Purkinje cell (primary cell): Measurements from ENCODE around the gene TFEB. TPM values are rescaled to one million over a fixed set of nuclear protein-coding genes. Genes with fewer than 3 reads are reported as not detected.

Source experiments
- polyA plus RNA-seq: library from polyadenylated mRNA; unstranded; fragments of >200 nt; fragmentation: Nextera tagmentation; gene quantifications from 2 replicates; pipeline ENCODE4 v1.2.1, GENCODE V29; 2014

Gene TFEB
- not detected in 2 replicates for polyA plus RNA-seq

DNA sequence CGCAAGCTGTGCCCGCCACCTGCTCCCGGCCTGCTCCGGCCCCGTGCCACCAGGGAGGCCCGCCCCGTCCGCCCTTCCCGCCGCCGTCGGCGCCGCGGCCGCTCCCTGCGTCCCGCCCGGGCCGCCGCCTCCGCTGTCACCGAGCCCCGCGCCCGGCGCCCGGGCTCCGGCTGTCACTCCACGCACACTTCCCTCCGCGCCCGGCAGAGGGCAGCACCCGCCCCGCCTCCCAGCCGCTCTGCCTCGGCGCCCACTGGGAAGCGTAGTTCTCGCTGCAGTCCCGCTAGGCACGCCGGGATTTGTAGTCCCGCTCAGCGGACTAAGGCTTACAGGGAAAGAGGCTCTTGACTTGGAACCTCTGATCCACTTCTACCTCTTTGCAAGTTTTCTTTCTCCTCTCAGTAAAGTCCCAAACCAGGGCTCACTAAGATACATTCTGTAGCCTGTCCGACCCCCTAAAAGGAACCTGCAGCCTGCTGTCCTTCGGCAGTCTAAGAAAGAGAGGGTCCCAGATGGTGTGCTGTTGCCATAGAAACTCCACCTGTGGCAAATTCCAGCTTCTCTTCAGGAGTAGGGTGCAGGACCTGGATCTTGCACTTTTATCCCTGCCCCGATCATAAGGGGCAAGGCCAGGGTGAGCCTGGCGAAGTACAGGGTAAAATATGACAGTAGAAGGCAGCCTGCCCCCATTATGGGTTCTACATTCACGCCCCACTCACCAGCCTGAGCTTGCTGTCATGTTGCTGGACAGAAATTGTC is at the start of gene TFEB:
Gene TFEB (minus strand): TSS at position 182 of the 759 bp plus-strand sequence. CDS start 44,395 bp downstream, outside the sequence.

DNA sequence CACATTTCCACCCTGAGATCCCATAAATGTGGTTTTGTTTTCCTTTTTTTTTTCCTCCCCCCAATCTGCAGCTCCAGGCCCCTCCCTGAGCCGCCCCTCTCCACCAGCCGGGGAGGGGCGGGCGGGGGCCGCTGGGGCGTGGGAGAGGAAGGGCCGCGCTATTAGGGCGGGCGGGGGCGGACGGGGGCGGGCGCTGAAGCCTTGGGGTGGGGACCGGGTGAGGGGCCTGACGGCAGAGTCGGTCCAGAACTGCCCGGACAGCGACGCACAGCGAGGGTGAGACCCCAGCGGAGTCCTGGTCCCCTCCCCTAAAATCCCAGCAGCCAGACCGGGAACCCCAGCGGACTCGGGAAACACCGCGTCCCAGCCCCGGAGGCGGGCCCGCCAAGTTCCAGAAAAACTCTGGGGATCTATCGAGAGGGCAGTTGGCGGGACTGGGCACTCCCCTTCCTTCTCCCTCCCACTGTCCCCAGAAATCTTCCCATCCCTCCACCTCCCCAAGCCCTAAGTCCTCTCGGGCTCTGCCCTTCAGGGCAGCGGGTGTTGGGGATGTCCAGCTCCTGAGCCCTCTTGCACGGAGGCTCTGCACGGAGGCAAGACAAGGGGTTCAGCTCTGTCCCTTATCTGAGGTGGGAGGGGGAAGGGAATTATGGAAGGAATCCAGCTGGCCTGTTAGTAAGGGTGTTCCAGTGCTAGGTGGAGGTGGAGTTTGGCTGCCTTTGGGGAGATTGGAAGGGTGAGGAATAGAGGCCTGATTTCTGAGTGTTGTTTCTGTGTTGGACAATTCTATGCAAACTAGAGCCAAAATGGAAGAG is 45.4 kb upstream of the TFEB start, which contains the start of gene PRICKLE4:
Gene PRICKLE4 (plus strand): TSS at position 232 of the 815 bp plus-strand sequence. CDS start 2,692 bp downstream, outside the sequence.

DNA sequence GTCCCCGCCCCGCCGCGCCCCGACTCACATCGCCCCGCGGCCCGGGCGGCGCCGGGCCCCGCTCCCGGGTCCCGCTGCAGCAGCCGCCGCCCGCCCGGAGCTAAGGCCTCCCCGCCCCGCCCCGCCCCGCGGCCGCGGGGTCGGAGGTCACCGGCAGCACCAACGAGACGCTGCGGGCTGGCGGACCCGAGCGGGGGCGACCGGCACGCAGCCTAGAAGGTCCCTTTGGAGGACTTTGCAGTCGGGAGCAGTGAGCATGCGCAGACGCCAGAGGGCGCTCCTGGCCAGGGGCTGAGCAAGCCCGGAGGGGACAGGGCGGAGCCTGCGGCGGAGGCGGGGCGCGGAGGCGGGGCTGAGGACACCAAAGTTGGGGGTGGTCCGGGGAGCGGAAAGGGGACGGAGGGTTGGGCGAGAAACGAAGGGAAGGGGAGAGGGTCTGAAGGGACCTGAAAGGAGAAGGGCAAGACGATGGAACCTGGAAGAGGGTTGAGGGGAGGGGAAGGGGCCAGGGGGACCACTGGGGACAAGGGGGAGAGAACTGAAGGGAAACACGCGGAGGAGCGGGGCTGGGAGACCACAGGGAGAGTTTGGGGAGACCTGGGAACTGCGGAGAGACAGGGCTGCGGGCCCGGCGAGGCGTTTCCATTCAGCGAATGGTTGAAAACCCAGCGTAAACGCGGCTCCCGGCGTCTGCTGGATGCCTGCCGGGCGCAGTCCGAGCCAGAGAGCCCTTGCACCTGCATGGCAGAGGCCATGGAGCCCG is 44.6 kb upstream of the TFEB start, which contains the start of gene FRS3:
Gene FRS3 (minus strand): TSS at position 113 of the 763 bp plus-strand sequence. CDS start 2,913 bp downstream, outside the sequence.

DNA sequence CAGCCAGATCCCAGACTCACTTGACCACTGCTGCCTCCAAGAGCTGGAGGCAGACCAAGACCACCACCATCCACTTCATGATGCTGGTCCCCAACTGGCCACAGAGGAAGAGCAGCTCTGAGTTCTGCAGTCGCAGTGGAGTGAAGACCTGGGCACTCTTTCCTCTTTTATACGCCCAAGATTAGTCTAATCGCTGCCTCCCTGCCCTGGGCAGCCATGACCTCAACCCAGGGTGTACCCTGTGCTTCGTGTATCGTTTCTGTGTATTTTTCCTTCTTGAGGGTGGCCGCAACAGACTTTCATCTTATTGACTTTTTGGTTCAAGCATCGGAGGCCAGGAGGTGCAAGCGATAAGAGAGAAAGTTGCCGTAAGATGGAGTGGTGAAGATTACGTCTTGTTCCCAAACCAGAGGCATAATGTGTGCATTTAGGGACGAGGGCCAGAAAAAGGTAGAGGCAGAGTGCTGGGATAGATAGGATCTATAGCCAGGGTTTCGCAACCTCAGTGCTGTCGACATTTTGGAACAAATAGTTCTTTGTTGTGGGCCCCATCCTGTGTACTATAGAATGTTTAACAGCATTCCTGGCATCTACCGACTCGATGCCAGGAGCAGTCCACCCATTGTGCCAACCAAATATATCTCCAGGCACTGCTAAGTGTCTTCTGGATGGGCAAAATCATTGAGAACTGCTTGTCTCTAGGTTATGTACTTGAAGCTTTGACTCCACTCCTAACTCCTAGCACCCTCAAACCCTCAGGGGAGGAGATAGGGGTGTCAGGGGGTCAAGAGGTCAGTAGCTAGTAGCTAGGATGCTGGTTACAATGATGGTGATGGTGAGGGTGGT is 12.1 kb upstream of the TFEB start, which contains the start of gene PGC:
Gene PGC (minus strand): TSS at position 142 of the 846 bp plus-strand sequence. CDS start 63 bp downstream, at position 79.

DNA sequence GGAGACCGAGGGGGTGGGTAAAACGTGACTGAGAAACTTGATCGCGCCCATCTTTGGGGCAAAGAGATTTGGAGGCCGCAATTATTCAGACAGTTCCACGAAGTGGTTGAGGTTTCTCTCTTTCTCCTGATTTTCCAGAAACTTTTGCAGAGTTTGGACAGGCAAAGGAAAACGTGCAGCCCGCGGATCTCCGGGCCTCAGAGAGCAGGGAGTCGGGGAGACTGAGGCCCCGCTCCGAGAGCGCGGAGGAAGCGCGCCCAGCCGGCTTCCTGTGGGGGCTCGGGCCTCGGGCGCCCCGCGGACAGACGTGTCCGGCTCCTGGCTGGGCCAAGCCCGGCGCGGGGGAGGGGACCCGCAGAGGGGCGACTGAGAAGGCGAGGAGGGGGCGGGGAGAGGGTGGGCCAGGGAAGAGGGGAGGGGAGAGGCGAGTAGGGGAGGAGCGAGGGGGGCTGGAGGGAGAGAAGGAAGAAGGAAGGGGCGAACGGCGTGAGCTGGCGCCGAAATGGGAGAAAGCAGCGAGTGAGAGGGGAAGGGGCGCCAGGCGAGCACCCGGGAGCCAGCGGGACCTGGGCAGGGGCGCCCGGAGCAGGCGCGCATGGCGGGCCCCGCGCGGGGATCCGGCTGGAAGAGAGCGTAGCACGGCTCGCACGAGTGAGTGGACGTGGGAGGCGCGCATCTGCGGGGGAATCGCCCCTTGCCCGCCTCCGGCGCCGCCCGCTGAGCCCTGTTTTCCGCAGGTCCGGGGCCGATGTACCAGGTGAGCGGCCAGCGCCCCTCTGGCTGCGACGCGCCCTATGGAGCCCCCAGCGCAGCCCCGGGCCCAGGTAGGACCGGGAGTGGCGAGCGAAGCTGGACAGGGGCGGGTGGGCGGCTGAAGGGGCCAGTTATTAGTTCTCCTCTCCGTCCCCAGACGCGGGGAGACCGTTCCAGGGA is 97.1 kb downstream of the TFEB start, which contains the start of gene MDFI:
Gene MDFI (plus strand): TSS at position 467 of the 933 bp plus-strand sequence. CDS start 282 bp downstream, at position 749.

Other genes with a start within 250 kb of the TFEB start
- 6.0 and 11.8 TPM in 2 replicates for gene FOXP4, start 189.2 kb downstream of the TFEB start, polyA plus RNA-seq
- gene MDFI, start 97.1 kb downstream of the TFEB start, polyA plus RNA-seq = not detected in 2 replicates
- gene PGC, start 11.8 kb upstream of the TFEB start, polyA plus RNA-seq = not detected in 2 replicates
- gene FRS3, start 44.3 kb upstream of the TFEB start, polyA plus RNA-seq = 1.0 and 1.4 TPM in 2 replicates
- not detected in 2 replicates for gene PRICKLE4, start 45.2 kb upstream of the TFEB start, polyA plus RNA-seq
- 535 and 586 TPM in 2 replicates for gene TOMM6, start 52.1 kb upstream of the TFEB start, polyA plus RNA-seq
- 0.95 and 1.0 TPM in 2 replicates for gene USP49, start 159.8 kb upstream of the TFEB start, polyA plus RNA-seq
- gene MED20, start 185.5 kb upstream of the TFEB start, polyA plus RNA-seq = 3.2 and 3.3 TPM in 2 replicates
- 9.8 and 13.2 TPM in 2 replicates for gene BYSL, start 185.9 kb upstream of the TFEB start, polyA plus RNA-seq
- 6.4 and 11.7 TPM in 2 replicates for gene CCND3, start 206.2 kb upstream of the TFEB start, polyA plus RNA-seq